CD14-positive monocyte (primary cell): ENCODE results near the gene ZNF423. TPM values are rescaled to one million over a fixed set of nuclear protein-coding genes. Genes with fewer than 3 reads are reported as not detected.
A peak's percentile ranks its signal among the peaks of the same experiment; 100 is the strongest.

ENCODE experiments used
- DNase-seq, 3 donors: peaks; one replicate each; pipeline ENCODE4 v3.0.0-alpha.2; 2011 to 2022
- H2AFZ ChIP-seq: 2 replicates; pipeline ENCODE4 v1.6.0; 2012; ENCODE audit warnings: mild to moderate bottlenecking, low read depth, low read length, inconsistent platforms; ENCODE audit not compliant: insufficient read depth, poor library complexity, severe bottlenecking
- H3K27ac ChIP-seq, 2 donors: 1 replicate in 1 of 2; 2 replicates in 1 of 2; pipeline ENCODE4 v1.5.1; 2012 to 2013; ENCODE audit warnings: low read length in 2 of 2, control low read depth in 1 of 2, inconsistent platforms in 1 of 2, low read depth in 1 of 2, mild to moderate bottlenecking in 1 of 2
- H3K27me3 ChIP-seq, 2 donors: one replicate each; pipeline versions ENCODE4 v1.6.0 to v1.6.1; 2011 to 2013; ENCODE audit warnings: low read length in 2 of 2; ENCODE audit not compliant: control insufficient read depth in 2 of 2, insufficient read depth in 2 of 2
- H3K36me3 ChIP-seq, 2 donors: replicated peaks in 1 of 2; 1 replicate in 1 of 2; 2 replicates in 1 of 2; pipeline versions ENCODE4 v1.5.1 to v1.6.1; 2012 to 2013; ENCODE audit warnings: low read length in 2 of 2, control low read depth in 1 of 2, inconsistent platforms in 1 of 2, mild to moderate bottlenecking in 1 of 2; ENCODE audit not compliant: insufficient read depth in 2 of 2, control insufficient read depth in 1 of 2
- H3K4me1 ChIP-seq, 2 donors: 1 replicate in 1 of 2; 2 replicates in 1 of 2; pipeline versions ENCODE4 v1.5.1 to v1.6.1; 2012 to 2013; ENCODE audit warnings: low read length in 2 of 2, control low read depth in 1 of 2, inconsistent platforms in 1 of 2, mild to moderate bottlenecking in 1 of 2, moderate library complexity in 1 of 2; ENCODE audit not compliant: insufficient read depth in 2 of 2, control insufficient read depth in 1 of 2
- H3K4me2 ChIP-seq: replicated peaks from 2 replicates; pipeline ENCODE3; 2012; ENCODE audit warnings: low read length, moderate library complexity, mild to moderate bottlenecking; ENCODE audit not compliant: poor library complexity, severe bottlenecking; ENCODE audit errors: extremely low read depth
- H3K4me3 ChIP-seq, 3 experiments: fragments of 200-600 bp in 1 of 3; sonication (generic) in 1 of 3; replicated peaks in 1 of 3; 1 replicate in 2 of 3; 2 replicates in 1 of 3; pipeline ENCODE4 v1.5.1; 2011 to 2013; ENCODE audit warnings: low read length in 3 of 3, mild to moderate bottlenecking in 3 of 3, control low read depth in 2 of 3, low read depth in 2 of 3, inconsistent platforms in 1 of 3, moderate library complexity in 1 of 3
- H3K79me2 ChIP-seq: 2 replicates; pipeline ENCODE4 v1.6.0; 2012; ENCODE audit warnings: mild to moderate bottlenecking, control low read depth, inconsistent platforms, low read length, moderate library complexity; ENCODE audit not compliant: insufficient read depth
- H3K9ac ChIP-seq: 2 replicates; pipeline ENCODE4 v1.6.0; 2017; ENCODE audit warnings: low read length, mild to moderate bottlenecking; ENCODE audit not compliant: insufficient read depth, poor library complexity, severe bottlenecking
- H3K9me3 ChIP-seq, 2 donors: replicated peaks in 1 of 2; 1 replicate in 1 of 2; 2 replicates in 1 of 2; pipeline versions ENCODE4 v1.5.1 to v1.6.1; 2012 to 2013; ENCODE audit warnings: low read length in 2 of 2, control low read depth in 1 of 2; ENCODE audit not compliant: control insufficient read depth in 1 of 2, insufficient read depth in 1 of 2
- H4K20me1 ChIP-seq: 2 replicates; pipeline ENCODE4 v1.6.0; 2012; ENCODE audit warnings: mild to moderate bottlenecking, low read length, control low read depth, moderate library complexity; ENCODE audit not compliant: insufficient read depth
- H3K27ac Mint-ChIP-seq, 7 donors: one replicate each; pipeline ENCODE4 v1.8.0; 2020; ENCODE audit warnings: mild to moderate bottlenecking in 7 of 7, mixed read lengths in 7 of 7, moderate library complexity in 6 of 7, inconsistent platforms in 2 of 7
- H3K27me3 Mint-ChIP-seq, 3 donors: one replicate each; pipeline ENCODE4 v1.8.0; 2021 to 2022; ENCODE audit warnings: low read depth in 3 of 3, mild to moderate bottlenecking in 3 of 3, mixed read lengths in 3 of 3, moderate library complexity in 3 of 3, inconsistent platforms in 1 of 3
- H3K36me3 Mint-ChIP-seq, 2 donors: one replicate each; pipeline ENCODE4 v1.8.0; 2020; ENCODE audit warnings: mixed read lengths in 2 of 2, inconsistent platforms in 1 of 2, mild to moderate bottlenecking in 1 of 2
- H3K4me1 Mint-ChIP-seq: one replicate; pipeline ENCODE4 v1.8.0; 2020; ENCODE audit warnings: mild to moderate bottlenecking, mixed read lengths
- H3K4me3 Mint-ChIP-seq, 2 donors: one replicate each; pipeline ENCODE4 v1.8.0; 2020; ENCODE audit warnings: mild to moderate bottlenecking in 2 of 2, mixed read lengths in 2 of 2, moderate library complexity in 1 of 2
- H3K9me3 Mint-ChIP-seq, 7 donors: one replicate each; pipeline ENCODE4 v1.8.0; 2020 to 2022; ENCODE audit warnings: mixed read lengths in 7 of 7, mild to moderate bottlenecking in 6 of 7, moderate library complexity in 6 of 7, inconsistent platforms in 2 of 7
- CTCF ChIP-seq: fragments of 200-600 bp; IDR thresholded peaks from one replicate; pipeline ENCODE4 v1.8.0; 2022; ENCODE audit warnings: antibody characterized with exemption, mild to moderate bottlenecking
- WGBS: methylation state at CpG from one replicate; pipeline ENCODE4 v1.1.5; 2013; ENCODE audit warnings: missing lambda C conversion rate; ENCODE audit not compliant: insufficient coverage; 5-methylcytosine and 5-hydroxymethylcytosine counted together
- intact Hi-C, 2 donors: fragments of 100-400 bp; cut with micrococcal nuclease; formaldehyde crosslinking; loops; one replicate each; pipeline versions ENCODE4 v1.15.0 to v1.15.1; 2023
- polyA plus RNA-seq, 3 donors: library from polyadenylated mRNA; depleted of rRNA in 1 of 3; unstranded in 2 of 3; stranded (reverse) in 1 of 3; fragments of 300-500 nt in 2 of 3; fragments of >200 nt in 1 of 3; fragmentation: Illumina TruSeq in 2 of 3; gene quantifications; 1 replicate in 2 of 3; 2 replicates in 1 of 3; pipeline ENCODE4 v1.2.3, GENCODE V29; 2012 to 2021

The ZNF423 gene
- polyA plus RNA-seq, 3 donors = not detected

- Mint-ChIP-seq H3K27me3 (peaks cover 23 to 36% (median 25%) of the 10 kb centered on the region in 3 donors), H3K4me1 (peaks cover 24% of the 10 kb centered on the region), H3K36me3 (peaks cover 0 to 2% of the 10 kb centered on the region in 2 donors), H3K4me3 (no peak overlapping the region), H3K27ac (no peak overlapping the region), H3K9me3 (no peaks in the 10 kb centered on the region)
- Histone ChIP-seq H3K4me1 (peaks cover 4 to 9% of the 10 kb centered on the region in 2 donors), H2AFZ (no peak overlapping the region), H3K27ac (no peak overlapping the region), H3K9me3 (no peaks in the 10 kb centered on the region), H4K20me1 (no peaks in the 10 kb centered on the region), H3K79me2 (no peaks in the 10 kb centered on the region), H3K9ac (peak overlapping the region; percentile 21), H3K36me3 (no peaks in the 10 kb centered on the region), H3K4me3 (no peak overlapping the region), H3K4me2 (no peak overlapping the region), H3K27me3 (peaks cover 3 to 17% of the 10 kb centered on the region in 2 donors)
- DNase-seq = no peak
- intact Hi-C loops = no loop called here
- 92% methylated on average over 9 of the region's 11 CpGs for WGBS
- TF ChIP-seq CTCF = no peak
Observed at GRCh38 chr16:49526860-49527365, 329.0 kb downstream of the ZNF423 start.

GRCh38 chr16:49524947-49525315 is 331.0 kb downstream of the ZNF423 start:
- intact Hi-C loops = no loop called here
- Mint-ChIP-seq H3K27ac (no peak overlapping the region), H3K9me3 (peaks cover 0 to 2% (median 0%) of the 10 kb centered on the region in 7 donors), H3K4me3 (no peak overlapping the region), H3K27me3 (peaks cover 16 to 25% (median 18%) of the 10 kb centered on the region in 3 donors), H3K4me1 (peaks cover 15% of the 10 kb centered on the region), H3K36me3 (peaks cover 0 to 2% of the 10 kb centered on the region in 2 donors)
- H3K4me2 ChIP-seq = no peak overlapping the region
- no peaks in the 10 kb centered on the region for H3K36me3 ChIP-seq
- 89% methylated on average over 8 of the region's 9 CpGs for WGBS
- no peak overlapping the region for H3K9ac ChIP-seq
- no peaks in the 10 kb centered on the region for H3K79me2 ChIP-seq
- no peaks in the 10 kb centered on the region for H3K9me3 ChIP-seq
- no peak overlapping the region for H3K27ac ChIP-seq
- no peak for TF ChIP-seq CTCF
- H3K4me1 ChIP-seq = peaks cover 0 to 9% of the 10 kb centered on the region in 2 donors
- no peak overlapping the region for H3K4me3 ChIP-seq
- peaks cover 3 to 12% of the 10 kb centered on the region in 2 donors for H3K27me3 ChIP-seq
- H2AFZ ChIP-seq = no peak overlapping the region
- no peaks in the 10 kb centered on the region for H4K20me1 ChIP-seq
- DNase-seq = no peak
